GM13977 (cell line): ENCODE data around the gene TMEM132E.

Source experiments
- DNase-seq: peaks from one replicate; pipeline ENCODE4 v3.0.0; 2012; ENCODE audit warnings: low spot score
- in situ Hi-C: fragments of 300-500 bp; cut with MboI; formaldehyde crosslinking; loops from one replicate; pipeline ENCODE4 v1.12.0; 2022; ENCODE audit warnings: low sequenced_read_pairs, low pct_unique_long_range_greater_than_20kb, mixed read lengths, inconsistent platforms; ENCODE audit not compliant: unreplicated experiment
- TF ChIP-seq, protein P1 (sequence below): IDR thresholded peaks from 2 replicates; pipeline ENCODE4 v1.5.1; 2012; ENCODE audit warnings: mild to moderate bottlenecking, control low read depth; ENCODE audit not compliant: insufficient read depth; ENCODE audit errors: extremely low read depth, missing control alignments

The TMEM132E gene

DNA sequence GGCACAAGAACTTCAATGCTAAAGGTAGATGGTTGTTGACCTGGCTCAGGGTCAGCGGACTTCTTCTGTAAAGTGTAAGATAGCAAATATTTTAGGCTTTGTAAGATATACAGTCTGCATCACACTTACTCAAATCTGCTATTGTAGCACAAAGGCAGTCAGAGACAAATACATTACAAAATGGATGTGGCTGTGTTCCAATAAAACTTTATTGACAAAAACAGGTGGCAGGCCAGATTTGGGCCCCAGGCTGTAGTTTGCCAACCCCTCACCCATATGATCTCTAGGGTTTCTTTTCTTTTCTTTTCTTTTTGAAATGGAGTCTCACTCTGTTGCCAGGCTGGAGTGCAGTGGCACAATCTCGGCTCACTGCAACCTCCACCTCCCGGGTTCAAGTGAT is 39.5 kb upstream of the TMEM132E start:
- in situ Hi-C loops: loop anchor here (10.0 kb wide), 1 partner anchor 575 kb away; the partner anchor contains the start of gene RAD51D
- TF ChIP-seq, protein P1, sequence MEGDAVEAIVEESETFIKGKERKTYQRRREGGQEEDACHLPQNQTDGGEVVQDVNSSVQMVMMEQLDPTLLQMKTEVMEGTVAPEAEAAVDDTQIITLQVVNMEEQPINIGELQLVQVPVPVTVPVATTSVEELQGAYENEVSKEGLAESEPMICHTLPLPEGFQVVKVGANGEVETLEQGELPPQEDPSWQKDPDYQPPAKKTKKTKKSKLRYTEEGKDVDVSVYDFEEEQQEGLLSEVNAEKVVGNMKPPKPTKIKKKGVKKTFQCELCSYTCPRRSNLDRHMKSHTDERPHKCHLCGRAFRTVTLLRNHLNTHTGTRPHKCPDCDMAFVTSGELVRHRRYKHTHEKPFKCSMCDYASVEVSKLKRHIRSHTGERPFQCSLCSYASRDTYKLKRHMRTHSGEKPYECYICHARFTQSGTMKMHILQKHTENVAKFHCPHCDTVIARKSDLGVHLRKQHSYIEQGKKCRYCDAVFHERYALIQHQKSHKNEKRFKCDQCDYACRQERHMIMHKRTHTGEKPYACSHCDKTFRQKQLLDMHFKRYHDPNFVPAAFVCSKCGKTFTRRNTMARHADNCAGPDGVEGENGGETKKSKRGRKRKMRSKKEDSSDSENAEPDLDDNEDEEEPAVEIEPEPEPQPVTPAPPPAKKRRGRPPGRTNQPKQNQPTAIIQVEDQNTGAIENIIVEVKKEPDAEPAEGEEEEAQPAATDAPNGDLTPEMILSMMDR: no peak
- DNase-seq: no peak

DNA sequence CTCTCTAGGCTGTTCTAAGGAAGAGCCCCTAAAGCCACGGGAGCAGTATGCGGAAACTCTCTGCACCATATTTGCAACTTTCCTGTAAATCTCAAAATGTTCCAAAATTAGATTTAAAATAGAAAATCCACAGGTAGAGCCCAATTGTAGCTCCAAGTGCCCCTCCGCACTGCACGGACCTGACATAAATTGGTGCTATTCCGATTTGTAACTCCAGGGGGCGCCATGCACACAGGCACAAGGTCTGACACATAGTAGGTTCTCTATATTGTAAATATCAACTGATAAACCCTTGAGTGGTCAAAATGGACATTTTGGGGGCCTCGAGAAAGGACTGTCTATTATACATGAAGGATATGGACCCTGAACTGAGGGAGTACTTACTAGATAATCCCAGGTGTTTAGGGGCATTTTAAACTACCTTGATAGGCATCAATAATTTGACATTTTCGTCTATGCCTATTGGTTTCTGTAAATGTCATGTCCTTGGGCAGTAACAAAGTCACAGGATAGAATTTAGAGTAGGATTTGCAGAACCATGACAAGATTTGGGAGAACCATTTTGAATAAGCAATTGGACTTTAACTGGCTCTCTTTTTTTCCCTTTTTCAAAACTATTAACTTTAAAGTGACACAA is 36.6 kb upstream of the TMEM132E start:
- TF ChIP-seq, protein P1: peak; percentile 81
- in situ Hi-C loops: no loop called here
- DNase-seq: peak; percentile 42

DNA sequence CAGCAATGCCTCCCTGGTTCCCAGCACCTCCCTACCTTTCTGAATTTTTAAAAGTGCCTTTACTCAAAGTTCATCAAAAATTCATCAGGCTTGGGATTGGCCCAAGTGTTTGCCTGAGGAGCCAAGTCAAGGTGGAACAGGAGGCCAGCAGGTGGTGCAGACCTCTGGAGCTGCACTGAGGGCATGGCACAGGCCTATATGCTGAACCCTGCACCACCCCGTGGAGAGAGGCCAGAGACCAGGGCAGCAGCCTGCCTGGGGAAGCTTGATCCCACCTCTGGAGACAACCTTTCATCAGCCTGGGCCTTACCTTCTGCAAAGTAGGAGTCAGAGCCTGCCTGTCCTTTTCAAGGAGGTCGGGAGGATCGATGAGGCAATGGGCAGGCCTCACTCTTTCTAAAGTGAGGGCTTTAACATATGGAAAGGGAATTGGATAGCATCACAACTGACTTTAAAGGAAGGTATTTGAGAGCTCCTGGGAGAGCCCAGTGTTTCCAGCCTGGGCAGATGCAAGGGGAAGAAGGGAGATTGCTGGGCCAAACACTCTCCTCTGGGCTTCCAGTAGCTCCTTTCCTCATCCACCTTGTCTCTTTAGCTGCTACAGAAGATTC is 31.8 kb upstream of the TMEM132E start:
- no peak for DNase-seq
- TF ChIP-seq, protein P1: no peak
- in situ Hi-C loops: no loop called here

DNA sequence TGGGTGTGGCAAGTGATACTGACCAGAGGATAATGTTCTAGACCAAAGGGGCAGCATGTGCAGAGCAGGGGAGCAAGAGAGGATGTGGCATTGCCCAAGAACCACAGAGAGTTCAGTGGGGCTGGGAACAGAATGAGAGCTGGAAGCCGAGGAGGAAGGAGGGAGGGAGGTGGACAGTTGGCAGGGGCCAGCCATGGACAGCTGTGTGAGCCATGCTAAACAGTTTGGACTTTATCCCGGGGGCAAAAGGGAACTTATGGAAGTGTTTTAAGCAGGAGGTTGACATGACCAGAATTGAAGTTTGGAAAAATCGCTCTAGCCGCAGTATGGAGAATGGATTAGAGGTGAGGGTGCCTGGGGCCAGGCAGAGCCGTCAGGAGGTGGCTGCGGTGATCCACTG is 29.4 kb upstream of the TMEM132E start:
- no peak for DNase-seq
- in situ Hi-C loops: no loop called here
- TF ChIP-seq, protein P1: no peak

DNA sequence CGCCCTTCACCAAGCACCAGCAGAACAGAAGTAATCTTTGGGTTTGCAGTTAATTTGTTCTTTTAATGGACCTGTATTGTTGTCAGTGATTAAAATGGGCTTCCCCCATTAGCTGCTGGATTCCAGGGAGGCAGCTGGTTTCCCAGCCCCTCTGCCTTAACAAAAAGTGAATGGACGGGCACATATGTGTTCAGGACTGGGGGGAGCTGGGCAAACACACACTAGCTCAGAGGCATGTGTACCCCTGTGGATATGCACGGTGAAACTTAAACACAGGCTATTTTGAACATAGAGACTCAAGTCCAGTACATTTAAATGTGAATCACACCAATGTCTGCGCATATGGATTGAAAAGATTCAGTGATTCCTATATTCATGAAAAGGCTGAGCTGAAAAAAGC is 25.5 kb upstream of the TMEM132E start:
- TF ChIP-seq, protein P1: no peak
- in situ Hi-C loops: no loop called here
- DNase-seq: no peak

DNA sequence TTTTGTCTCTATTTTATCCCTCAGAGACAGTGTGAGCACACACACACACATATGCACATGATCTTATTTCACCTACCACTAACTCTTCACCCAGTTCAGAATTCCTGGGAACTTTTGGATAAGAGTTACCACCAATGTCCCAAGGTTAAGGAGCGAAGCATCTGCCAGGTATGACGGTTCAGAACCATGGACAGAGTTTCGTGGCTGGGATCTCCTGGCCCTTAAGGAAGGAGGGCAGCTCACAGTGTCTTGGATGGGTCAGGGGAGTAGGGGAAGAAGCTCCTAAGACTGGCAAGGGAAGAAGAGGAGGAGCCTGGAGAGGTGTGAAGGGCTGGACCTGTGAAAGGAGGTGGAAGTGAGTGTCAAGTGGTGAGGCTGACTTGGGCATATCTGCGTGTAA is 23.0 kb upstream of the TMEM132E start:
- no peak for DNase-seq
- in situ Hi-C loops: no loop called here
- TF ChIP-seq, protein P1: no peak
